ENCODE data around the gene SPANXN2. TPM values are rescaled to one million over a fixed set of nuclear protein-coding genes. Genes with fewer than 3 reads are reported as not detected.

SPANXN2 gene
- total RNA-seq, 2 donors from 2014 or later = not detected

DNA sequence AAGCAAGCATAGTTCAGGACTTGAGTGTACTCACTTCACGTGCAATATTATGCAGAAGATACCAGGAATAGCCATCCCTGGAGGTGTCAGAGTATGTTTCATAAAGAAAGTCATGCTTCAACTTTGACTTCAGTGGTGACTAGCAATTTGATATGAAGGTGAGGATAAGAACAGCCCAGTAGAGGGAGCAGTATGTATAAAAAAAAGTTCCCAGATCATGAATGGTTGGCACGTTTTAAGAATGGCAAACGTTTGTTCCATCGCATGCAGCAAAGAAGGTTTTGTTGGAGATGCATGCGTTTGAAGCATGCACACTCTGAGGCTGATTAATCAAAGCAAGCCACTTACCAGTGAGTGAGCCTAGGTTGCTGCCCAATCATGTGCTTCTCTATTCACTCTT is 51.2 kb downstream of the SPANXN2 start:
- Histone ChIP-seq H3K4me3 (no peak overlapping the region), H3K4me1 (no peaks in the 10 kb centered on the region), H3K27me3 (no peaks in the 10 kb centered on the region), H3K27ac (no peak overlapping the region), H3K9me3 (no peaks in the 10 kb centered on the region), H3K9ac (ENCODE audit: low read depth in 2 of 2, low read length in 2 of 2) (no peak overlapping the region), H3K36me3 (no peaks in the 10 kb centered on the region)
- intact Hi-C loops (cut with DNase I) = loop anchor here (10.0 kb wide), 1 partner anchor 1525 kb away; no protein-coding TSS in a partner anchor
- TF ChIP-seq, protein P1, sequence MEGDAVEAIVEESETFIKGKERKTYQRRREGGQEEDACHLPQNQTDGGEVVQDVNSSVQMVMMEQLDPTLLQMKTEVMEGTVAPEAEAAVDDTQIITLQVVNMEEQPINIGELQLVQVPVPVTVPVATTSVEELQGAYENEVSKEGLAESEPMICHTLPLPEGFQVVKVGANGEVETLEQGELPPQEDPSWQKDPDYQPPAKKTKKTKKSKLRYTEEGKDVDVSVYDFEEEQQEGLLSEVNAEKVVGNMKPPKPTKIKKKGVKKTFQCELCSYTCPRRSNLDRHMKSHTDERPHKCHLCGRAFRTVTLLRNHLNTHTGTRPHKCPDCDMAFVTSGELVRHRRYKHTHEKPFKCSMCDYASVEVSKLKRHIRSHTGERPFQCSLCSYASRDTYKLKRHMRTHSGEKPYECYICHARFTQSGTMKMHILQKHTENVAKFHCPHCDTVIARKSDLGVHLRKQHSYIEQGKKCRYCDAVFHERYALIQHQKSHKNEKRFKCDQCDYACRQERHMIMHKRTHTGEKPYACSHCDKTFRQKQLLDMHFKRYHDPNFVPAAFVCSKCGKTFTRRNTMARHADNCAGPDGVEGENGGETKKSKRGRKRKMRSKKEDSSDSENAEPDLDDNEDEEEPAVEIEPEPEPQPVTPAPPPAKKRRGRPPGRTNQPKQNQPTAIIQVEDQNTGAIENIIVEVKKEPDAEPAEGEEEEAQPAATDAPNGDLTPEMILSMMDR (IDR thresholded peaks at IDR 0.05) = no peak
- DNase-seq = no peak

DNA sequence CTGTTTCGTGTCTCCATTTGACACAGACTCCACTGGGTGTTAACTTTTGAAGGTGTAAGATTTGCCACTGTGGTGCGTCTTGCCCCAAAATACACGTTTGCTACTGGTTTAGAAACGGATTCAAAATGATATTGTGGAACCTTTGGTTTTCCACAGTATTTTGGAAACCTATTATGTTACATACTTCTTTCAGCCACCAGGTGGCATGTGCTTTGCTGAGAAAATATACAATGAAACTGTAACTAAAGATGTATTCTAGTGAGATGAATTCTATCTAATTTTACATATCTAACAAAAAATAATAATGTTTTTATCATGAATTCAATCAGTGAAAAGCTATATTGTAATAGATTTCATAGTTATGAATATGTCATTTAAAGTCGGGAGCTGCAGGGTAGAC is 56.2 kb downstream of the SPANXN2 start:
- Histone ChIP-seq H3K27ac (no peak overlapping the region), H3K9ac (ENCODE audit: low read depth in 2 of 2, low read length in 2 of 2) (no peak overlapping the region), H3K4me3 (no peak overlapping the region), H3K4me1 (no peaks in the 10 kb centered on the region), H3K36me3 (no peaks in the 10 kb centered on the region), H3K27me3 (no peaks in the 10 kb centered on the region), H3K9me3 (no peaks in the 10 kb centered on the region)
- DNase-seq = no peak
- TF ChIP-seq, protein P1 (IDR thresholded peaks at IDR 0.05) = peak; percentile 44
- intact Hi-C loops (cut with DNase I) = loop anchor here (10.0 kb wide), 1 partner anchor 1530 kb away; no protein-coding TSS in a partner anchor

DNA sequence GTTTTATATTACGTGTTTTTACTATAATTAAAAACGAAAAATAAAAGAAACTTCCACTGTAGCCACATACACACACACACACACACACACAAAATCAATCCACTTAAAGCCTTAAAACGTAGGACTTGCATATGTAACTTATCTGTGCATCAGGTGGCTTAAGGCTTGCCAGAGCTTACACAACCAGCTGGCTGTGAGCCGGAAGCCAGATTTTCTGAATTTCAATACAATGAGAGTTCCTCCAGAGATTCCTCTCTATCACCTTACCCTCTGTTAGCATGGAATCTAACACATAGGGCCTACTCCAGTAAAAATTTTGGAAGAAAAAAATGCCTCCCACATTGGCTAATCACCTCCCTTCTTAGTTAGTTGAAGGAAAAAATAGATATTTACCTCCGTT is 56.8 kb downstream of the SPANXN2 start:
- TF ChIP-seq, protein P1 (IDR thresholded peaks at IDR 0.05) = no peak
- Histone ChIP-seq H3K9me3 (no peaks in the 10 kb centered on the region), H3K27me3 (no peaks in the 10 kb centered on the region), H3K9ac (ENCODE audit: low read depth in 2 of 2, low read length in 2 of 2) (no peak overlapping the region), H3K27ac (no peak overlapping the region), H3K36me3 (no peaks in the 10 kb centered on the region), H3K4me1 (no peaks in the 10 kb centered on the region), H3K4me3 (no peak overlapping the region)
- intact Hi-C loops (cut with DNase I) = loop anchor here (10.0 kb wide), 1 partner anchor 1531 kb away; no protein-coding TSS in a partner anchor
- DNase-seq = no peak

Other genes starting within 250 kb of the SPANXN2 start
- gene SPANXN3, start 203.3 kb downstream of the SPANXN2 start, total RNA-seq = not detected
- gene SLITRK4, start 84.7 kb downstream of the SPANXN2 start, total RNA-seq = under 1 TPM; 0.07 to 0.32 TPM
- gene UBE2NL, start 163.3 kb upstream of the SPANXN2 start, total RNA-seq = not detected